B cell (primary cell): ENCODE results near the gene UBA7. TPM values are rescaled to one million over a fixed set of nuclear protein-coding genes. Genes with fewer than 3 reads are reported as not detected.
A peak's percentile ranks its signal among the peaks of the same experiment; 100 is the strongest.

Experiments
- ATAC-seq: fragments of 200-7000 bp; cut with Tn5 transposase; one replicate; pipeline ENCODE4 v1.10.0; 2021; ENCODE audit warnings: low read depth, mild to moderate bottlenecking, moderate number of reproducible peaks, moderate library complexity
- CTCF ChIA-PET: fragments of 350-600 bp; sonication (Branson Sonifier 250); formaldehyde crosslinking; loops from one replicate; lab custom pipeline; 2021; ENCODE audit warnings: antibody characterized with exemption, inconsistent platforms; lab: Charles Lee
- POLR2A ChIA-PET: fragments of 350-600 bp; sonication (Branson Sonifier 250); formaldehyde crosslinking; loops from one replicate; lab custom pipeline; 2021; ENCODE audit warnings: antibody characterized with exemption; lab: Charles Lee
- DNase-seq: peaks from one replicate; pipeline ENCODE4 v3.0.0; 2013
- H2AFZ ChIP-seq: 2 replicates; pipeline ENCODE4 v1.6.1; 2012; ENCODE audit warnings: mild to moderate bottlenecking, low read depth, low read length; ENCODE audit not compliant: insufficient read depth, poor library complexity, severe bottlenecking
- H3K27ac ChIP-seq, 2 donors: 1 replicate in 1 of 2; 2 replicates in 1 of 2; pipeline ENCODE4 v1.5.1; 2012 to 2013; ENCODE audit warnings: low read length in 2 of 2, mild to moderate bottlenecking in 2 of 2, moderate library complexity in 1 of 2
- H3K27me3 ChIP-seq, 4 experiments: fragments of 200-600 bp in 1 of 4; sonication (generic) in 1 of 4; replicated peaks in 1 of 4; 1 replicate in 2 of 4; 2 replicates in 2 of 4; pipeline versions ENCODE4 v1.6.1 to v1.7.0; 2013 to 2016; ENCODE audit warnings: low read length in 3 of 4, mild to moderate bottlenecking in 2 of 4, mixed read lengths in 1 of 4, moderate library complexity in 1 of 4; ENCODE audit not compliant: insufficient read depth in 4 of 4, control insufficient read depth in 3 of 4; ENCODE audit errors: control extremely low read depth in 1 of 4
- H3K36me3 ChIP-seq, 2 experiments: replicated peaks in 1 of 2; 1 replicate in 1 of 2; 2 replicates in 1 of 2; pipeline versions ENCODE4 v1.6.1 to v1.7.1; 2013; ENCODE audit warnings: low read length in 1 of 2; ENCODE audit not compliant: insufficient read depth in 2 of 2, control insufficient read depth in 1 of 2; ENCODE audit errors: control extremely low read depth in 1 of 2, extremely low read depth in 1 of 2
- H3K4me1 ChIP-seq, 2 donors: fragments of 200-600 bp in 1 of 2; sonication (generic) in 1 of 2; 1 replicate in 1 of 2; 2 replicates in 1 of 2; pipeline versions ENCODE4 v1.5.1 to v1.6.1; 2013 to 2017; ENCODE audit warnings: low read length in 2 of 2; ENCODE audit not compliant: control insufficient read depth in 2 of 2, insufficient read depth in 2 of 2
- H3K4me2 ChIP-seq: replicated peaks from 2 replicates; pipeline ENCODE3; 2012; ENCODE audit warnings: mild to moderate bottlenecking, low read depth, low read length; ENCODE audit not compliant: poor library complexity, severe bottlenecking
- H3K4me3 ChIP-seq, 5 experiments: fragments of 200-600 bp in 1 of 5; sonication (generic) in 1 of 5; 1 replicate in 3 of 5; 2 replicates in 2 of 5; pipeline versions ENCODE4 v1.5.1 to v1.7.0; 2011 to 2016; ENCODE audit warnings: low read length in 4 of 5, mild to moderate bottlenecking in 4 of 5, low read depth in 2 of 5, control low read depth in 1 of 5, moderate library complexity in 1 of 5; ENCODE audit not compliant: insufficient read depth in 1 of 5; ENCODE audit errors: control extremely low read depth in 1 of 5, extremely low read depth in 1 of 5
- H3K79me2 ChIP-seq: fragments of 200-600 bp; sonication (generic); one replicate; pipeline ENCODE4 v1.6.0; 2016; ENCODE audit warnings: low read length; ENCODE audit not compliant: control insufficient read depth, insufficient read depth
- H3K9ac ChIP-seq: fragments of 200-600 bp; sonication (generic); 2 replicates; pipeline ENCODE4 v1.6.1; 2017; ENCODE audit warnings: mild to moderate bottlenecking, low read length, moderate library complexity
- H3K9me3 ChIP-seq, 3 donors: one replicate each; pipeline versions ENCODE4 v1.6.1 to v1.7.1; 2013; ENCODE audit warnings: low read length in 2 of 3; ENCODE audit not compliant: control insufficient read depth in 2 of 3, insufficient read depth in 1 of 3; ENCODE audit errors: control extremely low read depth in 1 of 3
- H4K20me1 ChIP-seq: 2 replicates; pipeline ENCODE4 v1.6.0; 2012; ENCODE audit warnings: mild to moderate bottlenecking, low read length; ENCODE audit not compliant: insufficient read depth, control insufficient read depth, poor library complexity, severe bottlenecking
- H3K27ac Mint-ChIP-seq: one replicate; pipeline ENCODE4 v1.8.0; 2021; ENCODE audit warnings: mixed read lengths
- H3K27me3 Mint-ChIP-seq: one replicate; pipeline ENCODE4 v1.8.0; 2021; ENCODE audit warnings: mixed read lengths
- H3K4me1 Mint-ChIP-seq: one replicate; pipeline ENCODE4 v1.8.0; 2021; ENCODE audit warnings: mixed read lengths
- H3K4me3 Mint-ChIP-seq: one replicate; pipeline ENCODE4 v1.8.0; 2021; ENCODE audit warnings: mixed read lengths
- H3K9me3 Mint-ChIP-seq: one replicate; pipeline ENCODE4 v1.8.0; 2022; ENCODE audit warnings: mixed read lengths; ENCODE audit not compliant: insufficient read depth
- CTCF ChIP-seq: fragments of 200-600 bp; IDR thresholded peaks from one replicate; pipeline ENCODE4 v1.8.0; 2022; ENCODE audit warnings: antibody characterized with exemption, mild to moderate bottlenecking
- EZH2 ChIP-seq: IDR thresholded peaks from 2 replicates; pipeline ENCODE4 v1.6.1; 2012; ENCODE audit warnings: borderline replicate concordance, low read depth, mild to moderate bottlenecking, moderate library complexity, low read length; ENCODE audit not compliant: insufficient read depth, poor library complexity, severe bottlenecking
- WGBS: methylation state at CpG from one replicate; pipeline ENCODE4 v1.1.5; 2013; ENCODE audit warnings: missing lambda C conversion rate; ENCODE audit not compliant: insufficient coverage; 5-methylcytosine and 5-hydroxymethylcytosine counted together
- intact Hi-C: fragments of 100-400 bp; cut with micrococcal nuclease; formaldehyde crosslinking; loops from one replicate; pipeline ENCODE4 v1.10.0; 2022
- polyA plus RNA-seq: library from polyadenylated mRNA; depleted of rRNA; stranded (reverse); fragments of >200 nt; gene quantifications from 2 replicates; pipeline ENCODE4 v1.2.3, GENCODE V29; 2012
- total RNA-seq, 2 donors: library from RNA; stranded (reverse); fragments of 120-200 nt in 1 of 2; gene quantifications; 1 replicate in 1 of 2; 2 replicates in 1 of 2; pipeline versions ENCODE4 v1.2.3 to v1.2.4, GENCODE V29; 2013 to 2022

UBA7 gene
- total and polyA plus RNA-seq, 2 donors (not counting 1 experiment from before 2014, with no cell fraction given), result 418 to 943 TPM

GRCh38 chr3:49841806-49842205 is 28.1 kb upstream of the UBA7 start:
- Mint-ChIP-seq H3K4me1 (peaks cover 4% of the 10 kb centered on the region), H3K9me3 (no peaks in the 10 kb centered on the region), H3K27me3 (no peaks in the 10 kb centered on the region), H3K4me3 (no peak overlapping the region), H3K27ac (no peak overlapping the region)
- Histone ChIP-seq H3K4me3 (no peak overlapping the region), H3K27ac (no peak overlapping the region), H3K9ac (no peak overlapping the region), H3K9me3 (no peaks in the 10 kb centered on the region), H2AFZ (no peak overlapping the region), H3K36me3 (peaks cover 0 to 8% of the 10 kb centered on the region in 2 experiments), H3K4me1 (peaks cover 0 to 5% of the 10 kb centered on the region in 2 donors), H4K20me1 (no peaks in the 10 kb centered on the region), H3K27me3 (no peaks in the 10 kb centered on the region), H3K4me2 (no peak overlapping the region), H3K79me2 (no peaks in the 10 kb centered on the region)
- 98% methylated on average over 7 of the region's 7 CpGs for WGBS
- DNase-seq (no peak), ATAC-seq (no peak)
- ChIA-PET POLR2A (interaction anchor here (4.8 kb wide), 1 partner anchor 37 kb away, joined by 99 read pairs; the partner anchor contains the start of gene INKA1), CTCF (interaction anchor here (0.8 to 17.8 kb wide), 9 partner anchors 10 to 384 kb away, joined by 3 to 547 read pairs (median 5); partner anchors contain the start of genes CDHR4 and INKA1)
- no peak for TF ChIP-seq CTCF
- no peak for TF ChIP-seq EZH2
- intact Hi-C loops, result no loop called here

- Mint-ChIP-seq H3K4me1 (peaks cover 4% of the 10 kb centered on the region), H3K27me3 (no peaks in the 10 kb centered on the region), H3K4me3 (no peak overlapping the region), H3K27ac (no peak overlapping the region), H3K9me3 (no peaks in the 10 kb centered on the region)
- peaks cover 0 to 8% of the 10 kb centered on the region in 2 experiments for H3K36me3 ChIP-seq
- peak; percentile 35 for DNase-seq
- H4K20me1 ChIP-seq, result no peaks in the 10 kb centered on the region
- no peak overlapping the region for H3K4me3 ChIP-seq
- no peaks in the 10 kb centered on the region for H3K27me3 ChIP-seq
- intact Hi-C loops, result no loop called here
- ChIA-PET CTCF (interaction anchor here (0.8 to 17.8 kb wide), 8 partner anchors 12 to 384 kb away, joined by 3 to 547 read pairs (median 6); partner anchors contain the start of genes CDHR4, INKA1 and MON1A), POLR2A (interaction anchor here (4.8 kb wide), 1 partner anchor 37 kb away, joined by 99 read pairs; the partner anchor contains the start of gene INKA1)
- peaks cover 0 to 5% of the 10 kb centered on the region in 2 donors for H3K4me1 ChIP-seq
- TF ChIP-seq EZH2 (no peak), CTCF (no peak)
- H2AFZ ChIP-seq, result peak overlapping the region; percentile 32
- H3K79me2 ChIP-seq, result no peaks in the 10 kb centered on the region
- ATAC-seq, result peak; percentile 34
- H3K4me2 ChIP-seq, result no peak overlapping the region
- H3K27ac ChIP-seq, result no peak overlapping the region
- no peak overlapping the region for H3K9ac ChIP-seq
- H3K9me3 ChIP-seq, result no peaks in the 10 kb centered on the region
These were observed 27.5 kb upstream of the UBA7 start for GRCh38 chr3:49841126-49841696.
